Small intestine (tissue), 7 donors: ENCODE results near the gene CDK12. TPM values are rescaled to one million over a fixed set of nuclear protein-coding genes. Genes with fewer than 3 reads are reported as not detected.
A peak's percentile ranks its signal among the peaks of the same experiment; 100 is the strongest.
"Not testable (repeated sequence)": the region's sequence is repeated elsewhere in the genome, so short reads cannot be mapped to it uniquely, and the experiment has no call there.

Experiments
- DNase-seq, 2 donors: peaks; one replicate each; pipeline versions ENCODE4 v3.0.0 to v3.0.0-alpha.2; 2013
- FAIRE-seq: peaks from 2 replicates; lab custom pipeline; 2012; peaks lifted over from hg19 to GRCh38; lab: Jason Lieb, UNC
- H3K27ac ChIP-seq, 3 donors: one replicate each; pipeline ENCODE4 v1.5.1; 2013; ENCODE audit warnings: low read length in 2 of 3, mild to moderate bottlenecking in 2 of 3, control low read depth in 1 of 3, inconsistent platforms in 1 of 3, low read depth in 1 of 3, moderate library complexity in 1 of 3
- H3K27me3 ChIP-seq, 3 donors: one replicate each; pipeline ENCODE4 v1.6.1; 2013; ENCODE audit warnings: low read length in 3 of 3, inconsistent platforms in 1 of 3; ENCODE audit not compliant: control insufficient read depth in 3 of 3, insufficient read depth in 3 of 3
- H3K36me3 ChIP-seq, 3 donors: one replicate each; pipeline ENCODE4 v1.6.1; 2013; ENCODE audit warnings: low read length in 3 of 3, inconsistent platforms in 1 of 3, low read depth in 1 of 3, mild to moderate bottlenecking in 1 of 3, moderate library complexity in 1 of 3; ENCODE audit not compliant: control insufficient read depth in 3 of 3, insufficient read depth in 2 of 3
- H3K4me1 ChIP-seq, 3 donors: one replicate each; pipeline ENCODE4 v1.6.1; 2013; ENCODE audit warnings: low read length in 2 of 3, inconsistent platforms in 1 of 3, low read depth in 1 of 3, mild to moderate bottlenecking in 1 of 3, moderate library complexity in 1 of 3; ENCODE audit not compliant: control insufficient read depth in 3 of 3, insufficient read depth in 2 of 3
- H3K4me3 ChIP-seq, 3 donors: one replicate each; pipeline ENCODE4 v1.5.1; 2013; ENCODE audit warnings: low read length in 3 of 3, control low read depth in 1 of 3, inconsistent platforms in 1 of 3, low read depth in 1 of 3, mild to moderate bottlenecking in 1 of 3, moderate library complexity in 1 of 3
- H3K9me3 ChIP-seq, 2 donors: one replicate each; pipeline ENCODE4 v1.6.1; 2013; ENCODE audit warnings: low read depth in 1 of 2, low read length in 1 of 2; ENCODE audit not compliant: control insufficient read depth in 2 of 2, insufficient read depth in 1 of 2
- WGBS, 3 donors: extraction: QIAGEN DNeasy Blood & Tissue Kit; methylation state at CpG; one replicate each; pipeline ENCODE4 v1.1.7; 2013; 5-methylcytosine and 5-hydroxymethylcytosine counted together
- polyA plus RNA-seq, 4 donors: library from polyadenylated mRNA; stranded (reverse) in 3 of 4; unstranded in 1 of 4; fragments of 200-250 nt in 3 of 4; fragments of 120-200 nt in 1 of 4; gene quantifications; one replicate each; pipeline versions ENCODE4 v1.2.1 to v1.2.3, GENCODE V29; 2013
- donor health status: healthy with polysubstance abuse.
- donor health status: control.
- donor health status: control.
- donor health status: Bipolar disorder and iron deficiency.
- donor health status: healthy.

CDK12 gene
- polyA plus RNA-seq, 4 donors = 6.2 to 47.4 (median 11.3) TPM

DNA sequence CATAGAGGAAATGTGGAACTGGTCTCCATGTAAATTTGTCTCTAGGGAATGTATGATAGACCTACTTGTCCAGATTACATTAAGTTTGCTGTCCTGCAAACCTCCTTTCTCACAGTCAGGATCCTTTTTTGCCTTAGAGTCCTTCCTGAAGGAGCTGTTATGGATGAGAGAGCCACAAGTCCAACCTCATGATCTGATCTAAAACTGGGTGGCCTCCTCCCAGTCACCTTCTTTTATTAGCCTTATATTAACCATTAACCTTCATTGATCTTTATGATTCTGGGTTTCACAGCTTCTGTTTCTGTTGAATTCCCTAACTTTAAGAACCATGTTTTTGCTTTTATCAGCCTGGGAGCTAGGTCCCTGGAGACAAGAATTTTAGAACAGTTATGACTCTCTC is 82.4 kb downstream of the CDK12 start:
- peaks cover 0 to 17% (median 0%) of the 10 kb centered on the region in 3 donors for H3K4me1 ChIP-seq
- H3K36me3 ChIP-seq = peaks cover 0 to 24% (median 0%) of the 10 kb centered on the region in 3 donors
- FAIRE-seq (no peak), DNase-seq (peak; percentile 62 to 63)
- H3K9me3 ChIP-seq = no peaks in the 10 kb centered on the region
- H3K27me3 ChIP-seq = no peaks in the 10 kb centered on the region
- H3K4me3 ChIP-seq = no peak overlapping the region
- no peak overlapping the region for H3K27ac ChIP-seq

DNA sequence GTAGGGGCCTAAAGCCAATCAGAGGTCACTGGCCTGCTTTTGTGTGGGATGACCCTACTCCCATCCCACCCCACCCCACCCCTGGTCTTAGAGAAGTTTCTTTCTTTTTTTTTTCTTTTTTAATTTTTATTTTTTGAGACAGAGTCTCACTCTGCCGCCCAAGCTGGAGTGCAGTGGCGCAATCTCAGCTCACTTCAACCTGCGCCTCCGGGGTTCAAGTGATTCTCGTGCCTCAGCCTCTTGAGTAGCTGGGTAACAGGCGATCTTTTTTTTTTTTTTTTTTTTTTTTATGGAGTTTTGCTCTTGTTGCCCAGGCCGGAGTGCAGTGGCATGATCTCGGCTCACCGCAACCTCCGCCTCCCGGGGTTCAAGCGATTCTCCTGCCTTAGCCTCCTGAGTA is 83.1 kb downstream of the CDK12 start:
- H3K27ac ChIP-seq, FAIRE-seq, H3K4me3 ChIP-seq, H3K9me3 ChIP-seq, H3K27me3 ChIP-seq, DNase-seq: not testable (repeated sequence)
- WGBS, 3 donors = 92 to 96% (median 93%) methylated on average over 10 to 12 of the region's 12 CpGs
- Histone ChIP-seq H3K36me3 (peaks cover 0 to 31% (median 0%) of the 10 kb centered on the region in 3 donors), H3K4me1 (peaks cover 0 to 19% (median 0%) of the 10 kb centered on the region in 3 donors)

DNA sequence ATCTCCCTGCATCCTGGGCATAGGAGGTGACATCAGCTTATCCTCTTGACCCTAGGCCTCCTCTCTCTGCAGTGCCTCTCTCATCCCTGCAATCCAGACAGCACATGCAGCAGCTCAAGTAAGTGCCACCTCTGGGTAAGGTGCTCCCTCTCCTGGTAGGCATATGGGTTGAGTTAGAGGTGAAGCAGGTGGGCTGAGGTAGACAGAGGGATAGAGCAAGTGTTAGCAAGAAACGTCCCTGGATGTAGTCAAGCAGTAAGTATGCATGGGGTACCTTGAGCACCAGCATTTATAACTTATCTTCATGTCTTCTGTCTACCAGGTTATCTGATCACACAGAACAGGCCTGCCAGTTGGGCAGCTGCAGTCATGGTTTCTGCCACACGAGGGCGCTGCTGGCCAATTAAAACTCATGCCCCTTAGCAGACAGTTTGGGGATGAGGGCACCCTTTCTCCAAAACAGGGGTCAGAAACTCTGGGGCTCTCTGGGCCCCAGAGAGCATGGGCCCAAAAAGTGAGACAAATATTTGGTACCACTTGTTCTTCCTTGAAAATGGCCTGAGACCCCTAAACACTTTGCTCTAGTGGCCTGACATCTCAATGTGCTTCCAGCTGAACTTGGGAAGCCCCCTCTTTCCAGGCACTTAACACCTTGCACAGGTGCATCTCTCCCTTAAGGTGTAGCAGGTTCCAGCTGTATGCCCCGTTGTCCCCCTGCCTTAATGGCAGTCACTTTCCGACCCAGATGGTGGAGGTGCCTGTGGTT is 86.6 kb downstream of the CDK12 start:
- no peaks in the 10 kb centered on the region for H3K27me3 ChIP-seq
- H3K4me1 ChIP-seq = peaks cover 0 to 16% (median 0%) of the 10 kb centered on the region in 3 donors
- H3K9me3 ChIP-seq = no peaks in the 10 kb centered on the region
- no peak overlapping the region for H3K27ac ChIP-seq
- 30 to 39% (median 35%) methylated on average over 5 of the region's 5 CpGs for WGBS, 3 donors
- peaks cover 3 to 53% (median 4%) of the 10 kb centered on the region in 3 donors for H3K36me3 ChIP-seq
- peak; percentile 46 to 66 for DNase-seq
- FAIRE-seq = no peak
- no peak overlapping the region for H3K4me3 ChIP-seq

DNA sequence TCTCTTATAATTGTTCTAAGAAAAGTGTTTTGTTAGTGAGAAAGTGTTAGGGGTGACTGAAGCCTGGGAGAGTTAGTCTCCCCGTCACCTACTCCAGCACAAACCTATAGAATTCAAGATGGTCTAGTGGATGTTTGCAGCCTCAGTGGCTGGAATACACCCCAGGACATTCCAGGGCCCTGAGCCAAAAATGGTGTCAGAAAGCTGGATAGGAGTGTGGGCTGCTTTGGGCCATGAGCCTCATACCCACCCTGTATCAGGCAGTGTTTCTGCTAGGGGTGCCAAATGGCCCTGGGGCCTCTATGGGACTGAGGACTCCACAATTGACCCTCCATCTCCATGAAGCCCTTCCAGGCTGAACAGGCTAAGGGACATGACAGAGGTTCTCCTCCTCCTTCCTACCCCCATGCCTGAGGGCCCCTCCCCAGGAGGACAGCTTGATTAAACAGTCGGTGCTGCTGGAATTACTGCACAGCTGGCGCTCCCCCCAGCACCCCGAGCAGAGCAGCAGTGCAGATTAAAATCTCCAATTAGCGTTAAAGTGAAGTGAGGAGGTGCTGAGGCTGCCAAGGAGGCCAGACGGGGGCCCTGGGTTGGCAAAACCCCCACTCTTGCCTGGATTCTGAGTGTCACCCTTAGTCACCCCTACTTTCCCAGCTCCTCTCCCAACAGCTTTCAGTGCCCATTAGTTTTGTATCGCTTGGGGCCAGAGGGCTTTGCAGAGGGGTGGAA is 87.4 kb downstream of the CDK12 start:
- Histone ChIP-seq H3K27me3 (no peaks in the 10 kb centered on the region), H3K4me3 (no peak overlapping the region), H3K27ac (no peak overlapping the region), H3K36me3 (peaks cover 6 to 59% (median 7%) of the 10 kb centered on the region in 3 donors), H3K9me3 (no peaks in the 10 kb centered on the region), H3K4me1 (peaks cover 0 to 8% (median 0%) of the 10 kb centered on the region in 3 donors)
- no peak for DNase-seq
- no peak for FAIRE-seq
- WGBS, 3 donors = 71 to 92% (median 85%) methylated on average over 7 of the region's 7 CpGs

DNA sequence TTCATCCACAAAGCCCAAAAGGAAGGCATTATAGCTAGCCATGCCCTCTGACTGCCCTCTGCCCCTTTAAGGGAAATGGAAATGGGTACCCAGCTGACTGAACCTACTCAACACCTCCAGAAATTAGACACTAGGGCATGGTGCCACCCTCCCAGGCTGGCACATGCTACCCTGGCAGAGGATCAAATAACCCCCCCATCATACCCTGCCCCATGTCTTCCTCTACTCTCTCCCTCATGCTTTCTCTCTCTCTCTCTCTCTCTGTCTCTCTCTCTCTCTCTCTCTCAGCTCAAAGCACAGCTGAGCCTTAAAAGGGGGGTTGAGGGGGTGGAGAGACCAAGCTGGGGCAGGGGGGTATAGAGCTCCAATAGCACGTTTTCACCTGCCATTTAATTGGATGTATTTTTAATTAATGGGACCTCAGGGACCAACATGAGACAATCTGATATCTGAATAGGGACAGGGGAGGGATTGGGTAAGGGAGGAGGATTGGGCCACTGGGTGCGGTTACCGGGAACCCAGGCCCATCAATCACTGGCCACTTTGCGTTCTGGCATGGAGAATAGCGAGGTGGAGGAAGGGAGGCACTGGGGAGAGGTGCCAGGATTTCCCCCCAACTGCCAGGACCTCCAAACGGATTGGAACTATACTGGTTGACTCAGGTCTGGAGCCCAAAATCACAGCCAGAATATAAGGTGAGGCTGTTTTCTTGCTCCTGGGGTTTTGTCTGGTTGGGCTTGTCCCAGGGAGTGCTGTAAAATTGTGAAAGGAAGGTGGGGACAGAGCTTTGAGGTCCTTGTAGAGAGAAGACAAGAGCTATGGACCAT is 88.7 kb downstream of the CDK12 start:
- Histone ChIP-seq H3K36me3 (peaks cover 6 to 69% (median 7%) of the 10 kb centered on the region in 3 donors), H3K4me1 (peaks cover 0 to 3% (median 0%) of the 10 kb centered on the region in 3 donors), H3K27ac (no peak overlapping the region), H3K9me3 (no peaks in the 10 kb centered on the region), H3K27me3 (no peaks in the 10 kb centered on the region), H3K4me3 (no peak overlapping the region)
- FAIRE-seq (no peak), DNase-seq (no peak)
- 84 to 91% (median 85%) methylated on average over 6 of the region's 6 CpGs for WGBS, 3 donors

DNA sequence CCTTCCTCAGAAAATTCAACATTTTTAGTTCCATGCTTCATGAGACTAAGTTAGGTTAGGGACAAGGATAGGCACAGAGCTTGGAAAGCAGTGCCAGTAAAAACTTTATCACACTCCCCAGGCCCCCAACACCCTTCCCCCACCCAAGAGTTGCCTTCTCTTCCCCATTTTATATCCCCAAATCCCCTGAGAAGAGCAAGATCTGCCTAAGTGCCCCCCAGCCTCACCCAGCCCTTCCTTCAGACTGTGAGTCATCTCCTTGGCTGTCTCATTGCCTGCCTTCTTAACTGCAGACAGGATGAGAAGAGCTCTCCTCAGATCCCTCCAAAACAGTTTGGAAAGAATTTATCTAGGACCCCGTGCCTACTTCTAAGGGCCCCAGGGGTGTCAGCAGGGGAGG is 90.6 kb downstream of the CDK12 start:
- no peaks in the 10 kb centered on the region for H3K9me3 ChIP-seq
- no peak overlapping the region for H3K4me3 ChIP-seq
- H3K36me3 ChIP-seq = peaks cover 6 to 73% (median 12%) of the 10 kb centered on the region in 3 donors
- H3K27me3 ChIP-seq = no peaks in the 10 kb centered on the region
- WGBS, 3 donors = 88 to 96% (median 96%) methylated on average over 1 of the region's 1 CpG
- DNase-seq (no peak), FAIRE-seq (no peak)
- H3K27ac ChIP-seq = no peak overlapping the region
- peaks cover 0 to 3% (median 0%) of the 10 kb centered on the region in 3 donors for H3K4me1 ChIP-seq

DNA sequence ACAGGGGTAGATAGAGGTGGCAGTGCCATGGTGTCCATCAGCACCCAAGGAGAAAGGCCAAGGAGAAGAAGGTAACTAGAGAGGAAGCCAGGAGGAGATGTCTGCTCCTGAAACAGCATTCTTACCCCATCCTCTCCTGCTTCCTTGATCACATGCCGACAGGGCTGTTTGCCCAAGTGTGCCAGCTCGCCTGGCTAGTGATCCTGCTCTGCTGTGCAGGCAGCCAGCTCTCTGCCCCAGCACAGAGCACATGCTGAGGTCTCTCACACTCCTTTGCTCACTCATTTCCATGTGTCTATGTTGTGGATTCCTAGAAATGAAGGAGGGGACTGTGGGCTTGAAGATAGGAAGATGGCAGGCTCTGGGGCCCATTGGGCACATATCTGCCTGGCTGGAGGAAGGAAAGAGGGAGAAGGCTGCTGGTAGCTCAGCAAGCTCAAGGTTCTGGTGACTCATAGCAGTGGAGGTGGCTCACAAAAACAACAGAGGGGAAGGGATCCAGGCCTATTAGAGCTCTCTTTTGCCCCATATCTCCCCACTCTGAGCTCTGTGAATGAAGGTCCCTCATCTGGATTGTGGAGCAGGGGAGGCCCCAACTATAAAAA is 92.2 kb downstream of the CDK12 start:
- H3K27me3 ChIP-seq = no peaks in the 10 kb centered on the region
- DNase-seq = no peak
- no peak for FAIRE-seq
- H3K9me3 ChIP-seq = no peaks in the 10 kb centered on the region
- WGBS, 3 donors = 39 to 69% (median 65%) methylated on average over 2 of the region's 2 CpGs
- peaks cover 8 to 65% (median 12%) of the 10 kb centered on the region in 3 donors for H3K36me3 ChIP-seq
- no peak overlapping the region for H3K27ac ChIP-seq
- H3K4me1 ChIP-seq = peaks cover 0 to 3% (median 0%) of the 10 kb centered on the region in 3 donors
- no peak overlapping the region for H3K4me3 ChIP-seq
